Activated CD4-positive, alpha-beta memory T cell treated with anti-CD3 and anti-CD28 coated beads for 36 hours (primary cell): Measurements from ENCODE around the gene FAM107B. TPM values are rescaled to one million over a fixed set of nuclear protein-coding genes. Genes with fewer than 3 reads are reported as not detected.

Experiments used
- CTCF ChIA-PET: fragments of 350-600 bp; sonication (Branson Sonifier 250); formaldehyde crosslinking; loops from one replicate; lab custom pipeline; 2021; ENCODE audit warnings: antibody characterized with exemption, inconsistent platforms; lab: Charles Lee
- POLR2A ChIA-PET: fragments of 350-600 bp; sonication (Branson Sonifier 250); formaldehyde crosslinking; loops from one replicate; lab custom pipeline; 2021; ENCODE audit warnings: antibody characterized with exemption; lab: Charles Lee
- DNase-seq: peaks from one replicate; pipeline ENCODE4 v3.0.0-alpha.2; 2020
- H3K27ac Mint-ChIP-seq: one replicate; pipeline ENCODE4 v1.8.0; 2021; ENCODE audit warnings: mixed read lengths
- H3K27me3 Mint-ChIP-seq: one replicate; pipeline ENCODE4 v1.8.0; 2021; ENCODE audit warnings: mixed read lengths
- H3K36me3 Mint-ChIP-seq: one replicate; pipeline ENCODE4 v1.8.0; 2021; ENCODE audit warnings: mixed read lengths
- H3K4me1 Mint-ChIP-seq: one replicate; pipeline ENCODE4 v1.8.0; 2021; ENCODE audit warnings: low read depth, mixed read lengths
- H3K4me3 Mint-ChIP-seq: one replicate; pipeline ENCODE4 v1.8.0; 2021; ENCODE audit warnings: mild to moderate bottlenecking, mixed read lengths
- H3K9me3 Mint-ChIP-seq: one replicate; pipeline ENCODE4 v1.8.0; 2021; ENCODE audit warnings: mixed read lengths
- intact Hi-C: fragments of 100-400 bp; cut with micrococcal nuclease; formaldehyde crosslinking; loops from one replicate; pipeline ENCODE4 v1.15.1; 2023
- total RNA-seq, 2 experiments: library from RNA; stranded (reverse); gene quantifications; one replicate each; pipeline ENCODE4 v1.2.3, GENCODE V29; 2021

Gene FAM107B
- total RNA-seq, 2 experiments from 2014 or later = 132 to 138 TPM

DNA sequence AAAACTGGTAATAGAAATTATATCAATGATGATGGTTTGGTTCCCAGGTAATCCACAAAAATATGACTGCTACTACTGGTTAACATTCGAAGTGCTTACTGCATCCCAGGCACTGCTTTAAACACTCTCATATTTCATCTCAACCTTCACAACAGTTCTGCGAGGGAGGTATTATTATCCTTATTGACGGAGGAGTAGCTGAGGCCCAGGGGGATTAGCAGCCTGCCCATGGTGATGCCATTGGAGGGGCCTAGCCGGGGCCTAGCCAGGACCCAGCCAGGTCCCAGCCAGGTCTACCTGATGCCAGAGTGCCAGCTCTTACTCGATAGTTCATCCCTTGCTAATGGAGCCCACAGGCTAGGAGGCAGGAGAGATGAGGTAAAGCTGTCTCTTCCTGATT is 217.1 kb downstream of the FAM107B start:
- intact Hi-C loops = no loop called here
- Mint-ChIP-seq H3K27me3 (no peaks in the 10 kb centered on the region), H3K9me3 (no peaks in the 10 kb centered on the region), H3K4me3 (no peak overlapping the region), H3K4me1 (peaks cover 97% of the 10 kb centered on the region), H3K36me3 (peaks cover 25% of the 10 kb centered on the region), H3K27ac (peak overlapping the region; percentile 83)
- POLR2A ChIA-PET = interaction anchor here (0.5 to 1.6 kb wide), 3 partner anchors 15 to 283 kb away, joined by 3 to 4 read pairs (median 3); partner anchors contain the start of genes CDNF, HSPA14 and MSANTD7
- no peak for DNase-seq
- CTCF ChIA-PET = interaction anchor here (0.6 to 1.8 kb wide), 9 partner anchors 10 to 361 kb away, joined by 3 to 8 read pairs (median 3); no protein-coding TSS in a partner anchor

GRCh38 chr10:14556285-14556956 is 218.3 kb downstream of the FAM107B start:
- Mint-ChIP-seq H3K27ac (peak overlapping the region; percentile 83), H3K4me1 (peaks cover 95% of the 10 kb centered on the region), H3K4me3 (peak overlapping the region; percentile 25), H3K27me3 (no peaks in the 10 kb centered on the region), H3K9me3 (no peaks in the 10 kb centered on the region), H3K36me3 (peaks cover 33% of the 10 kb centered on the region)
- peak; percentile 61 for DNase-seq
- ChIA-PET CTCF (interaction anchor here (0.6 to 1.8 kb wide), 7 partner anchors 8 to 360 kb away, joined by 3 to 10 read pairs (median 4); no protein-coding TSS in a partner anchor), POLR2A (interaction anchor here (0.6 to 1.2 kb wide), 3 partner anchors 16 to 282 kb away, joined by 3 to 4 read pairs (median 3); partner anchors contain the start of genes CDNF, HSPA14 and MSANTD7)
- intact Hi-C loops = loop anchor here (1.0 kb wide), 1 partner anchor 57 kb away; no protein-coding TSS in a partner anchor

GRCh38 chr10:14555807-14556206 is 218.9 kb downstream of the FAM107B start:
- H3K4me3 Mint-ChIP-seq = no peak overlapping the region
- peak overlapping the region; percentile 83 for H3K27ac Mint-ChIP-seq
- no peaks in the 10 kb centered on the region for H3K9me3 Mint-ChIP-seq
- POLR2A ChIA-PET = interaction anchor here (0.6 kb wide), 1 partner anchor 32 kb away, joined by 3 read pairs; no protein-coding TSS in a partner anchor
- H3K27me3 Mint-ChIP-seq = no peaks in the 10 kb centered on the region
- peaks cover 33% of the 10 kb centered on the region for H3K36me3 Mint-ChIP-seq
- intact Hi-C loops = loop anchor here (1.0 kb wide), 1 partner anchor 57 kb away; no protein-coding TSS in a partner anchor
- DNase-seq = no peak
- H3K4me1 Mint-ChIP-seq = peaks cover 95% of the 10 kb centered on the region
- CTCF ChIA-PET = interaction anchor here (0.6 to 1.6 kb wide), 5 partner anchors 8 to 230 kb away, joined by 3 to 10 read pairs (median 4); no protein-coding TSS in a partner anchor

DNA sequence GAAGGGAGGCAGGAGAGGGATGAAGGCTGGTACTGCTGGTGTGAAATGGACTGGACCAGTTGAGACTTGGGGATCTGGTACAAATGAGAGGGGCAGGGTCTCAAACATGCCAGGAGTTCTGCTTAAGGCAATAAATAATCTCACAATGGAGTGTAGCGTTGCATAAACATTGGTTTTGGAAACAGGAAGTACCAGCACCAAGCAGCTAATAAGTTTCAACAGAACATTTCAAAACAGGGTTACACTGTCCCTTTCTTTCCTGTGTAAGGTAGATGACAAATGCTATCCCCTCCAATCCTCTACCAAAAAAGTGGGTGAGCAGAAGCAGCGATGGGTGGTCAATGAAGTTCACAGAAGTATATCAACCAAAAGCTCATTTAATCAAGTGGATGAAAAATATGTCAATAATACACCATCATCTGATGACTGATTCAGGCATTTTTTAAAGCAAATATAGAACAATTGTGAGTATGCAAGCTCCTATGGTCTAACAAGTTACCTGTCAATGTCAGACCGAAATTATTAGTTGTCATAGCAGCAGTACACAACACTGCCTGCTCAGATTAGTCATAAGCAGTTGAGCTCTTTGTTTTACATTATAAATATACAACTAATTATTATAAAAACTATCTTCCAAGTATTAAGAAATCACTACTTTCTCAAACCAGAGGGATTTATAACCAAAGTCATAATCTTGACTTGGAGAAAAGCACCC is 220.0 kb downstream of the FAM107B start:
- peak overlapping the region; percentile 84 for H3K27ac Mint-ChIP-seq
- H3K27me3 Mint-ChIP-seq = no peaks in the 10 kb centered on the region
- no peaks in the 10 kb centered on the region for H3K9me3 Mint-ChIP-seq
- CTCF ChIA-PET = interaction anchor here (0.9 to 3.8 kb wide), 8 partner anchors 9 to 283 kb away, joined by 3 to 23 read pairs (median 4); partner anchors contain the start of genes CDNF, HSPA14 and MSANTD7
- POLR2A ChIA-PET = interaction anchor here (0.7 to 1.3 kb wide), 5 partner anchors 10 to 283 kb away, joined by 3 to 7 read pairs (median 3); partner anchors contain the start of gene CDNF
- peaks cover 94% of the 10 kb centered on the region for H3K4me1 Mint-ChIP-seq
- intact Hi-C loops = loop anchor here (1.0 to 5.0 kb wide), 2 partner anchors 11 to 33 kb away; no protein-coding TSS in a partner anchor
- peaks cover 32% of the 10 kb centered on the region for H3K36me3 Mint-ChIP-seq
- H3K4me3 Mint-ChIP-seq = no peak overlapping the region
- no peak for DNase-seq

GRCh38 chr10:14554091-14554490 is 220.6 kb downstream of the FAM107B start:
- Mint-ChIP-seq H3K36me3 (peaks cover 35% of the 10 kb centered on the region), H3K27me3 (no peaks in the 10 kb centered on the region), H3K4me3 (no peak overlapping the region), H3K27ac (peak overlapping the region; percentile 84), H3K9me3 (no peaks in the 10 kb centered on the region), H3K4me1 (peaks cover 94% of the 10 kb centered on the region)
- no peak for DNase-seq
- CTCF ChIA-PET = interaction anchor here (0.9 to 3.8 kb wide), 10 partner anchors 8 to 284 kb away, joined by 3 to 23 read pairs (median 4); partner anchors contain the start of genes CDNF, HSPA14 and MSANTD7
- intact Hi-C loops = loop anchor here (1.0 to 5.0 kb wide), 2 partner anchors 11 to 33 kb away; no protein-coding TSS in a partner anchor
- POLR2A ChIA-PET = interaction anchor here (0.7 to 1.3 kb wide), 6 partner anchors 11 to 283 kb away, joined by 3 to 7 read pairs (median 4); partner anchors contain the start of gene CDNF

- peak; percentile 45 for DNase-seq
- POLR2A ChIA-PET = interaction anchor here (0.6 to 1.2 kb wide), 5 partner anchors 19 to 293 kb away, joined by 3 to 4 read pairs (median 3); no protein-coding TSS in a partner anchor
- no peaks in the 10 kb centered on the region for H3K9me3 Mint-ChIP-seq
- intact Hi-C loops = loop anchor here (1.0 to 5.0 kb wide), 2 partner anchors 9 to 34 kb away; no protein-coding TSS in a partner anchor
- peaks cover 94% of the 10 kb centered on the region for H3K4me1 Mint-ChIP-seq
- CTCF ChIA-PET = interaction anchor here (0.8 to 3.8 kb wide), 8 partner anchors 7 to 270 kb away, joined by 3 to 23 read pairs (median 6); no protein-coding TSS in a partner anchor
- H3K4me3 Mint-ChIP-seq = no peak overlapping the region
- H3K27me3 Mint-ChIP-seq = no peaks in the 10 kb centered on the region
- peak overlapping the region; percentile 76 for H3K27ac Mint-ChIP-seq
- peaks cover 37% of the 10 kb centered on the region for H3K36me3 Mint-ChIP-seq
Observed at GRCh38 chr10:14553448-14553847, 221.2 kb downstream of the FAM107B start.

- CTCF ChIA-PET = interaction anchor here (3.1 to 3.8 kb wide), 2 partner anchors 9 to 15 kb away, joined by 19 to 23 read pairs; no protein-coding TSS in a partner anchor
- no peaks in the 10 kb centered on the region for H3K9me3 Mint-ChIP-seq
- H3K27ac Mint-ChIP-seq = peak overlapping the region; percentile 76
- no peak for DNase-seq
- peaks cover 36% of the 10 kb centered on the region for H3K36me3 Mint-ChIP-seq
- H3K27me3 Mint-ChIP-seq = no peaks in the 10 kb centered on the region
- POLR2A ChIA-PET = interaction anchor here (0.7 to 1.2 kb wide), 3 partner anchors 9 to 16 kb away, joined by 3 to 4 read pairs (median 3); no protein-coding TSS in a partner anchor
- H3K4me3 Mint-ChIP-seq = no peak overlapping the region
- H3K4me1 Mint-ChIP-seq = peaks cover 90% of the 10 kb centered on the region
- intact Hi-C loops = loop anchor here (5.0 kb wide), 1 partner anchor 35 kb away; no protein-coding TSS in a partner anchor
Observed at GRCh38 chr10:14552015-14552414, 222.7 kb downstream of the FAM107B start.

GRCh38 chr10:14550471-14550981 is 224.2 kb downstream of the FAM107B start:
- no peak overlapping the region for H3K4me3 Mint-ChIP-seq
- H3K4me1 Mint-ChIP-seq = peaks cover 89% of the 10 kb centered on the region
- DNase-seq = no peak
- peaks cover 34% of the 10 kb centered on the region for H3K36me3 Mint-ChIP-seq
- CTCF ChIA-PET = interaction anchor here (0.7 to 4.7 kb wide), 5 partner anchors 10 to 51 kb away, joined by 3 to 33 read pairs (median 6); no protein-coding TSS in a partner anchor
- intact Hi-C loops = loop anchor here (2.0 to 5.0 kb wide), 2 partner anchors 16 to 37 kb away; no protein-coding TSS in a partner anchor
- POLR2A ChIA-PET = interaction anchor here (0.8 to 1.2 kb wide), 4 partner anchors 9 to 287 kb away, joined by 3 to 4 read pairs (median 4); partner anchors contain the start of genes CDNF, HSPA14 and MSANTD7
- no peaks in the 10 kb centered on the region for H3K9me3 Mint-ChIP-seq
- H3K27me3 Mint-ChIP-seq = no peaks in the 10 kb centered on the region
- H3K27ac Mint-ChIP-seq = peak overlapping the region; percentile 78

DNA sequence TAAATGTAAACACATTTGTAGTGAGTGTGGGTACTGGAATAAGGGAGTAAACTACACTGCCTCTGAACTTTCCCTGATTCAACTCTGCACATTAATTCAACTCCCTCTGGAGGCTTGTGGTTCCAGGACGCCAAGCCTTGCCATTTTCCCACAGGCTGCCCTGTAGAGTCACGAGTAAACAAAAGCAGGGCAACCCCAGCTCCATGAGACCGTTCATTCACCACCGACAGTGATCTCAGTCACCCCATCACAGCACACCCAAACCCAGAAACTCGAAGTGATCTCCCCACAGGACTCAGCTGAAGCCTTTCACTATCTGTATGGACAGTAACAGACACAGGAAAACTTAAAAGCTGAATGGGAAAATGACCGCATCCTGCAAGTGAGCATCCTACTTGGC is 225.2 kb downstream of the FAM107B start:
- intact Hi-C loops = no loop called here
- no peak overlapping the region for H3K4me3 Mint-ChIP-seq
- DNase-seq = no peak
- CTCF ChIA-PET = interaction anchor here (1.2 to 4.7 kb wide), 4 partner anchors 11 to 274 kb away, joined by 3 to 33 read pairs (median 8); no protein-coding TSS in a partner anchor
- H3K4me1 Mint-ChIP-seq = peaks cover 89% of the 10 kb centered on the region
- H3K27ac Mint-ChIP-seq = peak overlapping the region; percentile 73
- POLR2A ChIA-PET = interaction anchor here (1.1 kb wide), 1 partner anchor 10 kb away, joined by 4 read pairs; no protein-coding TSS in a partner anchor
- peaks cover 32% of the 10 kb centered on the region for H3K36me3 Mint-ChIP-seq
- H3K9me3 Mint-ChIP-seq = no peaks in the 10 kb centered on the region
- no peaks in the 10 kb centered on the region for H3K27me3 Mint-ChIP-seq

DNA sequence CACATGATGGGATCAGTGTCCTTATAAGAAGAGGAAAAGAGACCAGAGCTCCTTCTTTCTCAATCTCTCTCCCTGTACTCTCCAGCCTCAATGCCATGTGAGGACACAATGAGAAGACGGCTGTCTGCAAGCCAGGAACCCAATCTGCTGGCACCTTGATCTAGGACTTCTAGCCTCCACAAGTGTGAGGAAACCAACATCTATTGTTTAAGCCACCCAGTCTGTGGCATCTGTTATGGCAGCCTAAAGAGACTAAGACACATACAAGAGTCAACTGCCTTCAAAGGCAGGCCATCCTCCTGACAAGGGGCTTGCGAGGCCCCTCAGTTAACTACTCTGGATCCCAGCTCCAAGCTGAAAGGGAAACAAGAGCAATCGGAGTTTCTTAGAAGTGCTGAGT is 225.7 kb downstream of the FAM107B start:
- POLR2A ChIA-PET = no interaction called here
- H3K9me3 Mint-ChIP-seq = no peaks in the 10 kb centered on the region
- H3K4me3 Mint-ChIP-seq = no peak overlapping the region
- peaks cover 89% of the 10 kb centered on the region for H3K4me1 Mint-ChIP-seq
- DNase-seq = no peak
- H3K27me3 Mint-ChIP-seq = no peaks in the 10 kb centered on the region
- H3K27ac Mint-ChIP-seq = peak overlapping the region; percentile 73
- peaks cover 28% of the 10 kb centered on the region for H3K36me3 Mint-ChIP-seq
- intact Hi-C loops = no loop called here
- CTCF ChIA-PET = interaction anchor here (1.2 to 4.7 kb wide), 3 partner anchors 11 to 275 kb away, joined by 3 to 33 read pairs (median 12); no protein-coding TSS in a partner anchor
